Panc1 (cell line): ENCODE measurements around the gene FBP2.

Experiments used
- CTCF ChIP-seq: fragments of 450-650 bp; IDR thresholded peaks from 2 replicates; pipeline ENCODE4 v1.5.1; 2017; ENCODE audit warnings: mild to moderate bottlenecking
- POLR2AphosphoS5 ChIP-seq: IDR thresholded peaks from 2 replicates; pipeline ENCODE4 v1.6.1; 2012; ENCODE audit warnings: mild to moderate bottlenecking, low read depth, low read length, moderate library complexity
- SIN3A ChIP-seq: IDR thresholded peaks from 2 replicates; pipeline ENCODE4 v1.6.1; 2012; ENCODE audit warnings: low read depth, mild to moderate bottlenecking, low read length, moderate library complexity, borderline replicate concordance; ENCODE audit not compliant: insufficient read depth
- TCF7L2 ChIP-seq: IDR thresholded peaks from 2 replicates; pipeline ENCODE4 v1.6.1; 2011; ENCODE audit warnings: mild to moderate bottlenecking, low read depth, low read length, inconsistent platforms
- TF ChIP-seq, protein P1 (sequence below), 2 experiments: IDR thresholded peaks; 2 replicates each; pipeline ENCODE4 v1.6.1; 2011 to 2012; ENCODE audit warnings: low read depth in 2 of 2, control low read depth in 1 of 2, low read length in 1 of 2, mild to moderate bottlenecking in 1 of 2, moderate library complexity in 1 of 2; ENCODE audit not compliant: insufficient read depth in 1 of 2

DNA sequence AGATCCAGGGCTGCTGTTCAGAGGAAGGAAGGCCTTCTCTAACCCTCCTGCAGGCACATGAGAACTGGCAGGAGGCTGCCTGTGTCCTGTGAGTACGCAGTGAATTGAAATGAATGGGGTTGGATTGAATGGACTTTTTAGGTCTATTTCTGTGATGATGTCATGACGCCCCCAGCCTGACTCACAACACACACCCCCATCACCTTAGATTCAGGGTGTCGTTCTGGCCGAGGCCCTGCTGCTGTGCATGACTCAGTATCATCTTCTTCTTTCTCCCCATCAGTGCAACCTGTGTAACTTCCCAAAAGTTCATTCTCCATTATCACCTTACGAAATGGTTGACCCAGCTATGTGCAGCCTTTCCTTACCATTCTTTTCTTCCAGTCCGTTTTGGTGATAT, 33.4 kb downstream of the FBP2 start:
- TF ChIP-seq CTCF (no peak), POLR2AphosphoS5 (no peak), TCF7L2 (no peak), SIN3A (no peak)
- TF ChIP-seq, protein P1, sequence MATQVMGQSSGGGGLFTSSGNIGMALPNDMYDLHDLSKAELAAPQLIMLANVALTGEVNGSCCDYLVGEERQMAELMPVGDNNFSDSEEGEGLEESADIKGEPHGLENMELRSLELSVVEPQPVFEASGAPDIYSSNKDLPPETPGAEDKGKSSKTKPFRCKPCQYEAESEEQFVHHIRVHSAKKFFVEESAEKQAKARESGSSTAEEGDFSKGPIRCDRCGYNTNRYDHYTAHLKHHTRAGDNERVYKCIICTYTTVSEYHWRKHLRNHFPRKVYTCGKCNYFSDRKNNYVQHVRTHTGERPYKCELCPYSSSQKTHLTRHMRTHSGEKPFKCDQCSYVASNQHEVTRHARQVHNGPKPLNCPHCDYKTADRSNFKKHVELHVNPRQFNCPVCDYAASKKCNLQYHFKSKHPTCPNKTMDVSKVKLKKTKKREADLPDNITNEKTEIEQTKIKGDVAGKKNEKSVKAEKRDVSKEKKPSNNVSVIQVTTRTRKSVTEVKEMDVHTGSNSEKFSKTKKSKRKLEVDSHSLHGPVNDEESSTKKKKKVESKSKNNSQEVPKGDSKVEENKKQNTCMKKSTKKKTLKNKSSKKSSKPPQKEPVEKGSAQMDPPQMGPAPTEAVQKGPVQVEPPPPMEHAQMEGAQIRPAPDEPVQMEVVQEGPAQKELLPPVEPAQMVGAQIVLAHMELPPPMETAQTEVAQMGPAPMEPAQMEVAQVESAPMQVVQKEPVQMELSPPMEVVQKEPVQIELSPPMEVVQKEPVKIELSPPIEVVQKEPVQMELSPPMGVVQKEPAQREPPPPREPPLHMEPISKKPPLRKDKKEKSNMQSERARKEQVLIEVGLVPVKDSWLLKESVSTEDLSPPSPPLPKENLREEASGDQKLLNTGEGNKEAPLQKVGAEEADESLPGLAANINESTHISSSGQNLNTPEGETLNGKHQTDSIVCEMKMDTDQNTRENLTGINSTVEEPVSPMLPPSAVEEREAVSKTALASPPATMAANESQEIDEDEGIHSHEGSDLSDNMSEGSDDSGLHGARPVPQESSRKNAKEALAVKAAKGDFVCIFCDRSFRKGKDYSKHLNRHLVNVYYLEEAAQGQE (IDR thresholded peaks at IDR 0.05; ENCODE audit: insufficient read depth in 1 of 2, low read depth in 2 of 2, low read length in 1 of 2): no peak
